ENCODE measurements around the gene NEURL3.

Gene NEURL3

DNA sequence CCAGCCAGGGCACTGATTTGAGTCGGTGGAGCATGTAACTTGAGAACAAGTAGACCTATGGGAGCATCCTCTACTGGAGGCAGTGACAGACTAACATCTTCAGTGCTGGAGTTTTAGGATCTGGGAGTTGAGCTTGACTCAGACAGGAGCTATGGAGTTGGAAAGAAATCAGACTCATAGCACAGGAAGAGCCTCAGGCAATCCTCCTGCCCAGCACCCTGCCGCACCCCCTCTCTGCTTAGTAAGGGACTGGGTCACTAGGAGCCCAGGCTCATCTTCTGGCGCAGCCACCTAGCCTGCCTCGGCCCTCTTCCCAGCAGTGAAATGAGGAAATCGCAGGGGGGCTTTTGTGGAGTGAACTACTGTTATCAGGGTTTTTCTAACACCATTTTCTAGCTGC, 35.0 kb upstream of the NEURL3 start:
- no peak for DNase-seq (ENCODE audit: low read depth in 3 of 3, low spot score in 1 of 3)

DNA sequence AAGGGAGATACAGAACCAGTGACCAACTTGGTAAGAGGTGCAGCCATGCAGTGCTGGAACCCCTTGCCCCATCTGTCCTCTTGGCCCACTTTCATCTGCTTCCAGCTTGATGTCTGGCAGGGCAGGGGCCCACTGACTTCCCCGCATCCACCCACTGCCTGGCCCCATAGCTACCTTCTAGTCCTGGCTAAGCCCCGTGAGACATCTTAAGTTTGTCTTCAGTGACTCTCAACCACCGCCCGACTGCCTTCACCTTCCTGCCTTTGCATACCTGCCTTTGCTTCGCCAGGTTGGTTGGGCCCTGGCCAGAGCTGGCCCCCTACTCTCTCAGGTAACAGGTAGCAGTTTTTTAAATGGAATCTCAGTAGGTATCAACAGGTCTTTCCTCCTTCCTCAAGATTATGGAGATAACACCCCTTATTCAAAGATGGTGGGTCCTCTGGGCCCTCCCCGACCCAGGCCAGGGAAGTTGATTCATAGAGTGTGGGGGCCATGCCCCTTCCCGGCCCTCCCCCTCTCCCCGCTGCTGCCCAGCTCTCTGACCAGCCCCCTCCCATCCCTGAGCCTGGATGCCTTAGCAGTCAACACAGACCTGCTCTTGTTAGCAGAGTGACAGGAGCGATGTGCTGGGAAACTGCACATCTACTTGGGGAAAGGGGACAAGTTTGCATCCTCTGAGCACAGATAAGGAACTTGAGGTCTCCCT, 34.2 kb upstream of the NEURL3 start:
- no peak for DNase-seq (ENCODE audit: low read depth in 3 of 3, low spot score in 1 of 3)

DNA sequence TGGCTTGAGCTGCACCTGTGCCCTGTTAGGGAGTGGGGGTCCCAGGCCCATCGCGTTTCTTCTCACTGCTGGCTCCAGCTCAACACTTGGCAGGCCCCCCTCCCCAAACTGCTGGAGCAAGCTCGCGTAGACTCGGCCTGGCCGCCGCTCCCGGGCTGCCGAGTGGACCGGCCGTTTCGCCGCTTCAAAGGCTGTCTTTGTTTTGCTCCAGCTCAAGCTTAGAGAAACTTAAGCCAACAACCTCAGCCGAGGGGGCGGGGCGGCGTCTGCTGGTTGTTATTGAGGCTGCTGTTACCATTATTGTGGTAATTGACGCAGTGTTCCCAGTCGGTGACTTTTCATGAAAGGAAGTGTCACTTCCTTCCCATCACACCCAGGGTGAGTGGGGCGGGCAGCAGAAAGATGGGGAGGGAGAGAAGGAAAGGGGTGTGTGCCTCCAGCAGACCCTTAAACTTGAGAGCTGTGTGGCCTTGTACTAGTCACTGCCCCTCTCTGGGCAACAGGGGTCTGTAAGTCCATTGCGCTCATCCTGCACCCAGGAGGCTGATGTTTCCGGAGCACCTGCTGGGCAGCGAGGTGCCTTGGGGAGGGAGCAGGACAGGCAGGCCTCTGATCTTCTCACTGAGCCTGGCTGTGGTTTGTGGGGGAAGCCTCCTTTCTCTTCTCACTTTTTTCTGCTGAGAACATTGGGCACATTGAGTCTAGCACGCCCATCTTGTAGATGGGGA, 33.5 kb upstream of the NEURL3 start:
- peak; percentile 73 to 77 (median 75) for DNase-seq (ENCODE audit: low read depth in 3 of 3, low spot score in 1 of 3)

DNA sequence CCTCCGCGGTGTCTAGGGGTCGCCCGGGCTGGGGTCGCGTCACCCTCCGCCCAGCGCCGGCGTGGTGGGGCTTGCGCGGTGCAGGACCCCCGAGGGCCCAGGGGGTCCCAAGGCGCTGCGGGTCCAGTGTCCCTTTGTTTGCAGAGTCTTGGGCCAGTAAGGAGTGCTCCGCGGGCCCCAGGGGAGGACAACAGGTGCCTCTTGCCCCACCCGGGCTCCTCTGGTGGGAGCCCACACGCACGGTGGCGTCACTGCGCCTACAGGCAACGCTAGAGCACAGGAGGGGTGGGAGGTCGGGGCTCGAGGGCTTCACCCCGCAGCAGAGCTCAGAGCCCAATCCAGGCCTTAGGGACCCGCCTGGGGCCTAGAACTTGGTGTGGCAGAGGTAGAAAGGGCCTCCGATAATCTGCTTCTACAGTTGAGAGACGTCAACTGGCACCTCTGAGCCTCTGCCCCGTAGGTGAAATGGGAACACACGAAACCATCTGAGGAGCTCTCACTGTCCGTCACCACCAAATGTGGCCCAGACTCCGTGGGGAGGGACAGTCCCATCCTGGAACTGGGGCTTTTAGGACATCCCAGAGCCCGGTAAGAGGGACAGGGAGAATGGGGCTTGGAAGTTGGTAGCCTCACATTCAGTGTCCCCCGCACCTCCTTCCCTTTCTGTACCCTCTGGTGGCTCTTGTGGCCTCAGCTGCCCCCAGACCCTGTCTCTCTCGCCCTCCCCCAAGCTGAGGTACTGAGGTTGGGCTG, 32.8 kb upstream of the NEURL3 start:
- DNase-seq (ENCODE audit: low read depth in 3 of 3, low spot score in 1 of 3): no peak

DNA sequence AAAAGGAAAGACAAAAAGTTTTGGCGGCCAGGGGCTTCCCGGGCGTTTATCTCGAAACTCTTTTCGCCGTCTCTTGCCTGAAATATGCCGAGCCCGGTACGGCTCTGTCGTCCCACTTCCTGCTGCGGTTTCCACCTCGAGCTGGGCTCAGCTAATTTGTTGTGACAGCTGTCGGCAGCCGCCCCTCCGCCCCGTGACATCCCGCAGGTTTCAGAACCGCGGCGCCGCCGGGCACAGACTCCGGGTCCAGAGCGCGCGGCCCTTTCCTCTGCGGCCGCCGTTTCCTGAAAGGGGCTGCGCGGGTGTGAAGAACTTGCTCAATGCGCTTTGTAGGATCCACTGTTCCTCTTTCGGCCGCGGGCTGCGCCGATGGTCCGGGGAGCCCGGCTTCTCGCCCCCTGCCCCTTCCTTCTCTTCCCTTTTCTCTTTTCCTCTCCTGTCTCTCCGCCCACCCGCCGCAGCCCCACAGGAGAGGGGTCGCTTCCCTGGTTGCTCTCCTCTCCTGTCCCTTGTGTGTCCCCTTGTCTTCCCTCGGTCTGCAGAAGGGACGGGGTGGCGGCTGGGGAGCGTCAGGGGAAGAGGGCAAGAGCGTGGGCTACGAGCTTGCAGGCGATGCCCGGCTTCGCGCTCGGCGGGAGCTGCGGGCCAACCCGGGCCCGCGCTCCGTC, 32.0 kb upstream of the NEURL3 start:
- peak; percentile 60 to 67 (median 63) for DNase-seq (ENCODE audit: low read depth in 3 of 3, low spot score in 1 of 3)

DNA sequence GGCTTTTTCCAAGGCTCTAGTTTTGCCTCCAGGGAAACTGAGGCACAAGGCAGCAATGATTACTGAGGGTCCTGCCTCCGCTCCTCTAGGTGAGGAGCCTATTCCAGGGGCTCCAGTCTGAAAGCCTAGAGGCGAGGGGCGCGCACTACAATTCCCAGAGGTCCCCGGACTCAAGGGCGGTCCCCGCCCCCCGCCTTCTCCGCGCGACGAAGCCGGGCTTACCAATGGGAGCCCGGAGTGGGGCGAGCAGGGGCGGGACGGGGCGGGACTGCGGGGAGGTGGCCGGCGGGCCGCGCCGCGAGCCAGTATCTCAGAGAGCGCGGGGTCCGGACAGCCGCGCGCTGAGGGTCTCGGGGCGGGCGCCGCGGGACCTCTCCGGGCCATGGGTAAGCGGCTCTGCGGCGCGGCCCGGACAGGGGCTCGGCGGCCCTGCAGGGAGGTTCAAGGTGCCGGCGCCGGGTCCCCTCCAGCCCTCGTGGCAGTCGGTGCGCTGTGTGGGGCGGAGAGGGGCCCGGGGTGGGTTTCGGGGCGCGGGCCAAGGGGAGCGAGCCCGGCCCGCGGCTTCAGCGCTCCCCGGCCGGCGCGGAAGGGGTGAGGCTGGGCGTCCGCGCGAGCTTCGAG, 31.4 kb upstream of the NEURL3 start, which contains the start of gene ARID5A:
Gene ARID5A (plus strand): TSS at position 308 of the 621 bp plus-strand sequence. CDS start 75 bp downstream, at position 383.
- peak; percentile 74 to 91 (median 76) for DNase-seq (ENCODE audit: low read depth in 3 of 3, low spot score in 1 of 3)

DNA sequence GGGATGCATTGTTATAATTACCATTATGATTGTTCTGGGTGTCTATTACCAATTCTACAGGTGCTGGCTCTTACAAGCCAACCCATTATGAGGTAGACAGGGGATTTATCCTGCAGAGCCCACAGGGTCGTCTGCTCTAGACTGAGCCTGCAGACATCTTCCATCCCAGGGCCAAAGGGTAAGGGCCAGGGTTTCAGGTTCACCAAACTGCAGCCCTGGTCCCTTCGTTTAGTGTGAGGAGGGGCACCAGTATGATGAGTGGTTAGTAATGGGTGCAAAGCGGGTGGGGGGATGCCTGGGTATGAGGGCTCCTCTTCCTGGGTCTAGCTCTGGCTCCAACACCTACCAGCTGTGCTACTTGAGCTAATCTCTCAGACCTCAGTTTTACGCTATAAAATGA, 30.2 kb upstream of the NEURL3 start:
- DNase-seq (ENCODE audit: low read depth in 3 of 3, low spot score in 1 of 3): no peak

DNA sequence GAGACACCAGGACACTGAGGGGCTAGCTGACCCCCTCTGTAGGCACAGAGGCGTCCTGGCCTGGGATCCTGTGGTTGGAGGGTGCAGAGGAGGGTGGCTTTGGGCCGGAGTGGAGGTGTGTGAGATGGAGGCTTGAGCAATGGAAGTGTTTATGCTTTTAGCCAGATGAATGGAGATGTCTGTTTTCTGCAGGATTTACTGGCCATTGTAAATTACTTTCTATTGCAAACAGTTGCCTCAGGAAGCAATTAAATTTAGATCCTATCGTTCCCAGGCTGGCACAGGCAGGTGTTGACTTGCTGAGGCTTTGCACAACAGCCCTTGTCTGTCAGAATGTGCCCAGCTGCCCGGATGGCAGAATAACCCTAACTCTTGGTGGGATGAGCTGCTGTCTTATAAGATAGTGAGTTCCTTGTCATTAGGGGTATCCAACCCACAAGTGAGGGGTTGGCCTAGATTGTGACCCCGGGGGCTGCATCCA, 29.6 kb upstream of the NEURL3 start:
- no peak for DNase-seq (ENCODE audit: low read depth in 3 of 3, low spot score in 1 of 3)

DNA sequence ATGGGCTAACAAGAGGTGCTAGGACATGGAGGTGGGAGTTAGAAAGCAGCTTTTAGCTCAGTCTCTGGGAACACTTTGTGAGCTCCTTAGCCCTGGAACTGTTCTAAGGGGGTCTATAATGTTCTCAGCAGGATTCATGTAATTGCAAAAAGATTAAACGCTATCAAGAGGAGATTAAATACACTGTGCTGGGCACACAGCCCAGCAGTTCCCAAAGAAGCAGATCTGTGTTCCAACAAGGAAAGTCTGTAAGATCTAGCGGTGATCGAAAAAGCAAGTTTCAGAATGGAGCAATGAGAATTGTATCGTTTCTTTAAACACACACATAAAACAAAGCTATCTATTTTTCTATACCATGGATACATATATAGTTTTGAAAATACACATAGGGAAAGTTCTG, 29.0 kb upstream of the NEURL3 start:
- no peak for DNase-seq (ENCODE audit: low read depth in 3 of 3, low spot score in 1 of 3)

DNA sequence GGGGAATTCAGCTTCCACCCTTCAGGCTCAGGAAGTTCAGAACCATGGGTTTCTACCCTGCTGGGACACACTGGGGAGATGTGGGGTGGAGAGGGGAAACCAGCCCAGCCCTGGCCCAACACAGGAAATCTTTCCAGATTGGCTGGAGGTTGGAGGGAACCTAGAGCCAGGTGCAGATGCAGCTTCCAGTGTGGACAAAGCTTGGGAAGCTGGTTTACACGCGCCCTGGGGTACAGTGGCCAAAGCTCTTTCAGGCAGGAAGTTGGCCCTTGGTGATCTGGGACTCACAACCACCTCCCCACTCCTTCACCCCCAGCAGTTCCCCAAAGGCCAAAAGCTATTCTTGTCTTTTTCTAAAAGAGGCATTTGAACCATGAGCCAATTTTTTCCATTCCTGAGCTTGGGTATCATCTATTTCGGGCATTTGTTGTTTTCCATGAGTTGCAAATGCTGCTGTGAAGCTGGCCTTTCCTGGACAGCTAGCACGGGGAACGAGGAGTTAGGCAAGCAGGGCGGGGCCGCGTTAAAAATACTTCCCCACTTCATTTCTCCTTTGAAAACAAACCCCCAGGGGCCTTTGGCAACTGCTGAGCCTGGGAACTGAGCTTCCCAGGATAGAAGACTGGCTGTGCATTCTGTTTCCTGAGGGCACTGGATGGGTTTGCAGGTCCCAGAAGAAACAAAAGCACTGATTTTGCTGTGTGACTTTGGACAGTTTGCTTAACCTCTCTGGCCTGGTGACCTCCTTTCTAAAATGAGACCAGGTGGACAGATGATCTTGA, 28.3 kb upstream of the NEURL3 start:
- DNase-seq (ENCODE audit: low read depth in 3 of 3, low spot score in 1 of 3): no peak

DNA sequence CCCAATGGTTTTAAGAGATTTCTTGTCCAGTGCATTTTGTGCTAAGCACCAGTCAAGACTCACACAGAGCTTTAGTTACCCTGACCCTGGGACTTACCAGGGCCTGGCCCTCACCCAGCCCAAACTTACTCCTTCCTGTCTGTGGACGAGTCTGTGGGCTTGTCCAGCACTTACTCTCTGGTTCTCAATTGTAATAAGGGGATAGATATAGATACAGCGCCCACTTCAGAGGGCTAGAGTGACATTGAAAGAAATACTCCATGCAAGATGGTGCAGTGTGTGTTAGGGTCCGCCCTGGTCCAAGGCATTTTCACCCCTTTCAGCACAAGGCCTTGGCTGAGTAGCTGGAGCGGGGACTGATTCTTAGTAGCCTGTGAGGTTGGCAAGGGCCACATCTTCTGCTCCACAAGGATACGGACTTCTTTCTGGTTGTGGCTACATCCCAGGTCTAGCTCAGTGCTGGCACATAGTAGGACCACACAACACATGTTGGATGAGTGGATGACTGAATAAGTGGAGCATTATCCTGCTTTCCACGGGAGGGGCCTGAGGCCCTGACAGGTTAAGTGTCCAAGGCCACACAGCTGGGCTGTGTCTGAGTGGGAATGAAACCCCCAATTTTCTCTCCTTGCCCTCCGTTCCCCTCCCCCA, 27.6 kb upstream of the NEURL3 start:
- no peak for DNase-seq (ENCODE audit: low read depth in 3 of 3, low spot score in 1 of 3)

DNA sequence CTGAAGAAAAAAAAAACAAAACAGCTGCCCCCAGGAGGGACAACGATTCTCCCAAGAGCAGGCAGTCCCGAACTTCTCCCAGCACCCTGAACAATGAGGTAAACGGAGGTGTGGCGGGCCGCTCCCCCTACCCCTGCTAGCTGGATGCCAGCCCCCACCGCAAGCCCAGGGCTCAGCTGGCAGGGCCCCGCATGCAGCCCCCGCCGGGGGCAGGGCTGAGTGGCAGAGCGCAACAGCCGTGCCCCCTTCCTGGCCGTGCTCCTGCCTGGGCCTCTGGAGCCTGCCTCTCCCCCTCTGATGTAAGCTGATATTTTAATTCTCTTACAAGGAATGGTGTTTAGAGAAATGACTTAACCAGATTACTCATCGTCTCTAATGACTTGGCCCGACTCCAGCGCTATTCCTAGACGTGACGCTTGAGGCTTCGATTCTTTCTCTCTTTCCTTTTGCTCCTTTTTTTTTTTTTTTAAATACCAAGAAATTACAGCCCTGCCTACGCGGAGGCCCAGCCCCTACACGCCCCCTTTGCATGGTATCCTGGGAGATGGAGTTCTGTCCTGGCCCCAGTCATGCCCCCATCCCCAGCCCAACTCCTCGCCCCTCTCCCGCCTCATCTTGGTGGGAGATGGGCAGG, 26.8 kb upstream of the NEURL3 start:
- DNase-seq (ENCODE audit: low read depth in 3 of 3, low spot score in 1 of 3): peak; percentile 66 to 85 (median 70)

DNA sequence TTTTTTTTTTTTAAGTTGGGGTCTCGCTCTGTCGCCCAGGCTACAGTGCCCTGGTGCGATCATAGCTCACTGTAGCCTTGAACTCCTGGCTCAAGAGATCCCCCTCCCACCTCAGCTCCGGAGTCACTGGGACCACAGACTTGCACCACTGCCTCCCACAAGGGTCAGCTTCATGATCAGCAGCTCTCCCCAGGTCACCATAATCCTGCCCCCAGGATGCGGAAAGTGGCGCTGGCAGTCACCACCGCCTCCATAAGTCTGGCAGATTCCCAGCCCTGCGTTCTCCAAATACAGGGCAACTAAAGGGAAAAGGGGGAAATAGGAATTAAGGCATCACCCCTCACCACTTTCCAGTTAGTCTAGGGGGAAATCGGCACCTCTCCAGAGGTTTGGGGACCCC, 26.2 kb upstream of the NEURL3 start:
- DNase-seq (ENCODE audit: low read depth in 3 of 3, low spot score in 1 of 3): no peak

DNA sequence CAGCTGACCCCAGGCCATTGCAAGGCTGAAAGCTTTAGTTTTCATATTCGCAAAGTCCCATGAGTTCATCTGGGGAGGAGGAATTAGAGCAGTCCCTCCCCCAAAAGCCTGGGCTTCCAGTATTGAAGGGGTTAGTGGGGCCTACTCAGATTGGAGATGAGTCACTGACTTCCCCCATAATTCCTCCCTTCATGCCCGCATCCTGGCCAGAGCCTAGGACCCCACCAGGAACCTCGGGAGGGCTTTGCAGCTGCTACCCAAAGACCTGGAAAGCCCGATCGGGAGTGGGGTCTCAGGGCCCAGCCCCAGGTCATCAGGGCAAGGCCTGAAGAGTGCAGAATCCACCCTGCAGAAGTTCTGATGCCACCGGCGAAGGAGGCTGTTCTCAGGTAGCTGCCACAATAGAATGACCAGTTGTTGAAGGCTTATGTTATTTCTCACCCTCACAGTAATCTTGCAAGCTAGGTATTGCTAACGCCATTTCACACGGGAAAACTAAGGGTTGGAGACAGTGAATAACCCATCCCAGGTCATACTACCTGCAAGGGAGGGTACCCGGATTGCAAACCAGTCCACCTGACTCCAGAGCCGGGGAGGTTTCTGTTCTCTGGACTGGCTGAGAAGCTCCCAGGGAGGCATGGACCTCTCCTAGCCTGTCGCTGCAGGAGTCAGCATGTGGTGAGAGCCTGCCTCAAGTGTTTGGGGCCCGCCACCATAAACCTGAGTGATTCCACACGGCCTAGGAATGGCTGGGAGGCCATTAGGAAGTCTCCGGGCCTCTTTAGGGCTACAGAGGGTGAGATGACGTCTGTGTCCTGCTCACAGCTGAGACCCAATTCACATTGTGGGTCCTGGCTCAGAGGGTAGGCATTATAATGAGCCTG, 25.6 kb upstream of the NEURL3 start:
- no peak for DNase-seq (ENCODE audit: low read depth in 3 of 3, low spot score in 1 of 3)

DNA sequence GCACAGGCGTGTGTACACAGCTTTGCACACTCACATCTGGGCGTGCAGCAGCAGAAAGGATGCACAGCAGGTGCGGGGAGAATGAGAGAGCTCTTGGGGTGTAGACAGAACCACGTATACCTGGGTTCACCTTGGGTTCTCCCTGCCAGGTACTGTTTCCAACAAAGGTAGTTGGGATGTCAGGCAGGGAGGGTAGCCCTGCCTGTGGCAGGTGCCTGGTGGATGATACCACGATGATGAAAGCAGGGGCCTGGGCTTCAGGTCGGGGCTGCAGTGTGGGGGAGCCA, 24.9 kb upstream of the NEURL3 start:
- no peak for DNase-seq (ENCODE audit: low read depth in 3 of 3, low spot score in 1 of 3)

DNA sequence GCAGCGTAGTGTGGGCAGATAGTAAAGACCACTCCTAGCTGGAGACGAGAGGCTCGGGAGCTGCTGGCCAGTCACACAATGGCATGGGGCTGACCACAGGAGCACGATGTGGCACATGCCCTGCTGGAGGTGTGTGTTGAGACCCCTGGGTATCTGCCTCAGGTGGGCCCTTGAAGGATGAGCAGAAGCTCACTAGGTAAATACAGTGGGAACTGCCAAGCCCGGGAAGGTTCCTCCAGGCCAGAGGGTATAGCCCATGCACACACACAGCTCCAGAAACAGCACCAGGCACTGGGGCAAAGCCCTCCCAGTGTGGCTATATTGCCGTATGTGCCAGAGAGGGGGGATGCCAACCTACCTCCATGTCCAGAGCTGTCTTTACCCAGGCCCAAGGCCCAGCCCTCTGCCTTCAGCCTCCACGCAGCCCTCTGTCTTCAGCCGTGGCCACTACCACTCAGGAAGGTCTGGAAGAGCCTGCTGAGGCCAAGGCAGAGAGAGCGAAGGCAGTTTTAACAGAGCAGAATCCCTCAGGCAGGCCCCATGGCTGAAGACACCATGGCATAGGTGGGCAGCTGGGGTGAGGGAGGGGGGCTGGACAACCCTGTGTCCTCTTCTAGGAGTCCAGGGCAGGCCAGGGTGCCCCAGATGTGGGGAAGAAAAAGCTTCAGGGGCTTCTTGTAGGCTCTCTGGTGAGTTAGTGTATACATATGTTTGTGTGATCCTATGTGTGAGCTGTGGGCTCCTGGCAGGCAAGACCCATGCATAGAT, 24.4 kb upstream of the NEURL3 start:
- no peak for DNase-seq (ENCODE audit: low read depth in 3 of 3, low spot score in 1 of 3)

DNA sequence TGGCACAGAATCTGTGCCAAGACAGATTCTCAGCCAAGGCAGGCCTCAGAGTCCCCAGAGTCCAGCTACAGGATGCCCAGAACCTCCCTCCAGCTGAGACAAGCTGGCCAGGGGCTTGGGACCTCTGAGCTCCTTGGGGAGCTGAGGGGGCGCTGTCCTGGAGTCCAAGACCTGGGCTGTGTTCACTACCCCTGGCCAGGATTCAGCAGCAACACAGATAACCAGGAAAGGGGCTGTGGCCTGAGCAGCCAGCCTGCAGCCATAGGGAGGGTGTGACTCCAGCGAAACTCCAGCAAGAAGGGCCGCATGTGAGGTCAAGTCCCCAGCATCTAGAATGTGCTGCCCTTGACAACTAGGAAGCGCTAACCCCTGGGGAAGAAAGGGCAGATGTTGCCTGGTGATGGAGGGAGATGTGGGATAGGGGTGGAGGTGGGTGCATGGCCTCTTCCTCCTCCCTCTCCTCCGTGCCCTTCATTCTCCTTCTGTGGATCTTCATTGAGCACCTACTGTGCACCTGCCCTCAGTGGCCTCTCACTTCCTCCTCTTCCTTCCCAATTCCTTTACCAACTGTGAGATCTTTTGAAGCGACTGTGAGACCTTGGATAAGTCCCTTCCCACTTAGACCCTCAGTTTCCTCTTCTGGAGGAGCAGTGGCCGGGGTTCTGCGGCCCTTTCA, 23.7 kb upstream of the NEURL3 start:
- no peak for DNase-seq (ENCODE audit: low read depth in 3 of 3, low spot score in 1 of 3)
